GM12801 (cell line): ENCODE results near the gene SPTLC1.

Experiments
- TF ChIP-seq, protein P1 (sequence below): IDR thresholded peaks from one replicate; pipeline ENCODE4 v1.5.1; 2011; ENCODE audit warnings: control low read depth; ENCODE audit not compliant: insufficient read length; ENCODE audit errors: extremely low read depth

Gene SPTLC1

DNA sequence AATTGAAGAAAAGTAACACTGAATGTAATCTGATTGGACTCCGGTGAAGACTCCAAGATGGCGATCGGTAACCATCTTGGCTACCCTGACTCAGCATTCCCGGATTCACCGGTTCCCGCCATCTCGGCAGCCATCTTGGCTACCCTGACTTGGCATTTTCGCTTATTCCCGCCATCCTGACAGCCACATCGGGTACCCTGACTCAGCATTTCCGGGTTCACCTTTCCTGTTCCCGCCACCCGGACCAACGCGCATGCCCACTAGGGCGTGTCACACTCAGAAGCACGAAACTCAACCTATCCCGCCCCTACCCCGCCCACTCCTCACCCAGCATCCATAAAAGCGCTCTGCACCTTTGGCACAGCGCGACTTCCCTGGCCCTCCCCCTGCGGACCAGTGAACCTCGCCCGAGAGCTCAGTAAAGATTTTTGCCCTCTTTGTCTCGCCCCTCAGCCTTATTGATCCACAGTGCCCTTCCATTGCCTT is 17.2 kb downstream of the SPTLC1 start:
- TF ChIP-seq, protein P1, sequence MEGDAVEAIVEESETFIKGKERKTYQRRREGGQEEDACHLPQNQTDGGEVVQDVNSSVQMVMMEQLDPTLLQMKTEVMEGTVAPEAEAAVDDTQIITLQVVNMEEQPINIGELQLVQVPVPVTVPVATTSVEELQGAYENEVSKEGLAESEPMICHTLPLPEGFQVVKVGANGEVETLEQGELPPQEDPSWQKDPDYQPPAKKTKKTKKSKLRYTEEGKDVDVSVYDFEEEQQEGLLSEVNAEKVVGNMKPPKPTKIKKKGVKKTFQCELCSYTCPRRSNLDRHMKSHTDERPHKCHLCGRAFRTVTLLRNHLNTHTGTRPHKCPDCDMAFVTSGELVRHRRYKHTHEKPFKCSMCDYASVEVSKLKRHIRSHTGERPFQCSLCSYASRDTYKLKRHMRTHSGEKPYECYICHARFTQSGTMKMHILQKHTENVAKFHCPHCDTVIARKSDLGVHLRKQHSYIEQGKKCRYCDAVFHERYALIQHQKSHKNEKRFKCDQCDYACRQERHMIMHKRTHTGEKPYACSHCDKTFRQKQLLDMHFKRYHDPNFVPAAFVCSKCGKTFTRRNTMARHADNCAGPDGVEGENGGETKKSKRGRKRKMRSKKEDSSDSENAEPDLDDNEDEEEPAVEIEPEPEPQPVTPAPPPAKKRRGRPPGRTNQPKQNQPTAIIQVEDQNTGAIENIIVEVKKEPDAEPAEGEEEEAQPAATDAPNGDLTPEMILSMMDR = no peak

DNA sequence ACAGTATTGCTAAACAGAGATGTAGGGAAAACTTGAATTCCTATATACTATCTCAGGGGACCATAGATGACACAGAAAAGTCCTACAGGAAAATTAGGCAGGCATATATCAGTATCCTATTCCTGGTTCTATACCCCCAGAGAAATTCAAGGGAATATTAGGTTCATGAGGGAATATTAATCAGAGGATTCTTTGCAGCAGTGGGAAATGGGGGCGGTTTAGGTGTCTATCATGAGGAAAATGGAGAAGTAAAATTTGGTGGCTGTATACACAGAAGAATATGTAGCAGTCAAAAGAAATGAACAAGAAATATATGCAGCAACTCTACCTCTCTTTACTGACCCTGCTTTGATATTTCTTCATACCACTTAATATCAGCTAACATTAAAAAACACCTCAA is 20.0 kb downstream of the SPTLC1 start:
- TF ChIP-seq, protein P1 = no peak

DNA sequence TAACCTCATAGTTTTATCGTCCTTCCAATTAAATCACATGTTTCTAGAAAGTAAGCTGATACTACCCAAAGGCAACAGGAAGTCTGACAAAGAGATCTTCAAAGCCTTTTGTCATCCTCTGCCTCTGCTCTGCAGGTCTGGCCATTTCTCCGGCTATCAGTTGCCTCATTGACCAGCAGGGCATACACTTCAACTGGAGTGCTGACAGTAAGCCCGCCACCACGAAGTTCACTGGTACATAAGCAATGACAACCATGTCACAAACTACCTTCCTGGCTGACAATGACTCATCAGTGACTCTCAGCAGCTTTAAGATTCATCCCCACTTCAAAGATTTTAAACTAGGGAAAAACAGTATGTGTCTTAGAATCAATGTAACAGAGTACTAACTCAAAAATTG is 20.6 kb downstream of the SPTLC1 start:
- TF ChIP-seq, protein P1 = no peak

DNA sequence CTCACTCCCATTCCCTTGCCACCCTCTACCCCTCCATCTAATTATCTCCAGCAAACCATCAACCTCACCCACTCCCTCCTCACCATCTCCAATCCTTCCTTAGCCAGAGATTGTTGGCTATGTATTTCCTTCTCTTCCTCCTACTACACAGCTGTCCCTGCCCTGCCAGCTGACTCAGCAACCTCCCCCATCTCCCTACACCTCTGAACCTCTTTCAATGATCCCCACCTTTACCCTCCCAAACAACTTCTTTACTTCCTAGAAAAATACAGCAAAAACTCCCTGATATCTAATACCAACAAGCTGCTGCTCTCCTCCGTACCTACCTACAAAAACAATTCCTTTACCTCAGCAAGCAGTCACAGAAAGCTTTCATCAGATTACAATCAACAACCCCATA is 37.3 kb downstream of the SPTLC1 start:
- TF ChIP-seq, protein P1 = no peak

DNA sequence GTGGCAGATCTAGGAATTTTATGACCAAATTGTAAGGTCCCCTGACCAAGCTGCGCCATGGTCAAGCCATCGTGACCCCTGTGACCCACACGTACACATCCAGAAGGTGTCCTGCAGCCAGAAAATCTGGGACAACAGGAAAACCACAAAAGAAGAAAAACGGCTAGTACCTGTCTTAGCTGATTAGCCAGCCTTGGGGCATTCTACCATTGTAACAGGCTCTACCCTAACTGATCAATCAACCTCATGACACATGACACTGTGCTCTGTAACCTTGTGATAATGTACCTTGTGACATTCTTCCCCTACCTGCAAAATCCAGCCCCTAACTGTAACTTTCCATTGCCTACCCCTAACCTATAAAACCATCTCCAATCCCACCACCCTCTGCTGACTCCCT is 43.6 kb downstream of the SPTLC1 start:
- TF ChIP-seq, protein P1 = no peak

DNA sequence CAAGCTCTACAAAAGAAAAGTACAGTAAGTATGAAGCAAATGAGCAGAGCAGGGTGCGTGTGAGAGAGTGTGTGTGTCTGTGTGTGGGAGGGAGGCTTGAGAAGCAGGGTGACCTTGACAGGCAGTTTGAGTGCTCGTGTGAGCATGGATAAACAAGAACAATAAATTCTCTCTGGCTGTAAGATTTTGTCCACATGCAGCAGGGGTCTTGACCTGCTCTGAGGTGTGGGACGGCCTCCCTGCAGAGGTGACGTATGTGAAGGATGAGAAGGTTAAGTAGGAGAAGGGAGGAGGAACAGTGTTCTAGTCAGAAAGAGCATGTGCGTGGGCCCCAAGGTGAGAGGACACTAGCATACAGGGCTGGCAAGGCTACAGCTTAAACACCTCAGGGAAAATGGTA is 49.0 kb downstream of the SPTLC1 start:
- TF ChIP-seq, protein P1 = no peak

DNA sequence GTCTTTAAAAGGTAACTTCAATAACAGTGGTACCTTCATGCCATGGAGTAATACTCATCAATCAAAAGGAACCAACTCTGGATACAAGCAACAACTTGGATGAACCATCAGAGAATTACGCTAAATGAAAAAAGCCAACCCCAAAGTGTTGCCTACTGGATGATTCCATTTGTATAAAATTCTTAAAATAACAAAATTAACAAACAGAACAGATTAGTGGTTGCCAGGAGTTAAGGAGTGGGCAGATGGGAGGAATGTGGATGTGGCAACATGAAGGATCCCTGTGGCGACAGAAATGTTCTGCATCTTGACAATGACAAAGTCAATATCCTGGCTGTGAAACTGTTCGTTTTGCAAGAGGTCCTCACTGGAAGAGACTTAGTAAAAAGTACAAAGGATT is 50.5 kb downstream of the SPTLC1 start:
- TF ChIP-seq, protein P1 = no peak

DNA sequence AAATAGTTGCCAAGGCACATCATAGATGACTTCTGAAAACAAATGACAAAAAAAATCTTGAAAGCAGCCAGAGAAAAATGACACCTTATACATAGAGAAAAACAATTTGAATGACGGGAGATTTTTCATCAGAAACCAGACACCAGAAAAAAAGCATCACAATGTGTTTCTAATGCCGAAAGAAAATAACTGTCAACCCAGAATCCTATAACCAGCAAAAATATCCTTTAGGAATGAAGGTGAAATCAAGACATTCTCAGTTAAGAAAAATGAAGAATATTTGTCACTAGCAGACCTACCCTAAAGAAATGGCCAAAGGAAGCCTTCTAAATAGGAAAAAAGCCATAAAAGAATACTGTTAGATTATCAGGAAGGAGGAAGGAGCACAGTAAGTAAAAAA is 54.0 kb downstream of the SPTLC1 start:
- TF ChIP-seq, protein P1 = no peak
